Gastrocnemius medialis (tissue), 4 donors: ENCODE results near the gene BET1L.
"Not testable (repeated sequence)": the region's sequence is repeated elsewhere in the genome, so short reads cannot be mapped to it uniquely, and the experiment has no call there.

Experiments used
- CTCF ChIP-seq, 5 experiments: fragments of 450-650 bp in 3 of 5; fragments of 200-600 bp in 2 of 5; sonication (generic) in 2 of 5; IDR thresholded peaks in 4 of 5; conservative IDR thresholded peaks in 1 of 5; 1 replicate in 4 of 5; 2 replicates in 1 of 5; pipeline ENCODE4 v1.5.1; 2016 to 2019; ENCODE audit warnings: antibody characterized with exemption in 5 of 5, mild to moderate bottlenecking in 3 of 5, moderate library complexity in 3 of 5
- POLR2A ChIP-seq, 2 donors: fragments of 450-650 bp; IDR thresholded peaks; one replicate each; pipeline ENCODE4 v1.6.1; 2017; ENCODE audit warnings: antibody characterized with exemption in 2 of 2, mild to moderate bottlenecking in 2 of 2, moderate library complexity in 2 of 2

DNA sequence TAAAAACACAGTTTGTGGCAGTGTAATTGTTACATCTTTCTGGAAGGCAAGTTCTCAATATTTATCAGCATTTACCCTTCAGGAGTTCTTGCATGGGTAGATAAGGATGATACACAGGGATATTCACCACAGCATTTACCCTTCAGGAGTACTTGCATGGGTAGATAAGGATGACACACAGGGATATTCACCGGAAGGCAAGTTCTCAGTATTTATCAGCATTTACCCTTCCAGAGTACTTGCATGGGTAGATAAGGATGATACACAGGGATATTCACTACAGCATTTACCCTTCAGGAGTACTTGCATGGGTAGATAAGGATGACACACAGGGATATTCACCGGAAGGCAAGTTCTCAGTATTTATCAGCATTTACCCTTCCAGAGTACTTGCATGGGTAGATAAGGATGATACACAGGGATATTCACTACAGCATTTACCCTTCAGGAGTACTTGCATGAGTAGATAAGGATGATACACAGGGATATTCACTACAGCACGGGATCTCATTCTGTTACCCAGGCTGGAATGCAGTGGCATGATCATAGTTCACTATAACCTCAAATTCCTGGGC, 13.5 kb upstream of the BET1L start:
- not testable (repeated sequence) for TF ChIP-seq CTCF (IDR thresholded peaks at IDR 0.05 in 4 of 5, conservative IDR thresholded peaks at IDR 0.05 in 1 of 5); POLR2A (IDR thresholded peaks at IDR 0.05)
